ENCODE measurements around the gene AHDC1.
"Not testable (repeated sequence)": the region's sequence is repeated elsewhere in the genome, so short reads cannot be mapped to it uniquely, and the experiment has no call there.

Gene AHDC1

GRCh38 chr1:27544834-27545233 lies 59.1 kb downstream of the AHDC1 start:
- Histone ChIP-seq H3K9ac (ENCODE audit: low read depth, low read length) (no peak overlapping the region), H3K4me1 (ENCODE audit: control insufficient read depth, insufficient read depth, low read length) (peaks cover 3% of the 10 kb centered on the region), H3K27me3 (ENCODE audit: control insufficient read depth, insufficient read depth, low read length) (no peaks in the 10 kb centered on the region), H3K9me3 (ENCODE audit: control insufficient read depth, insufficient read depth, low read length) (no peaks in the 10 kb centered on the region), H3K36me3 (ENCODE audit: control insufficient read depth, insufficient read depth, low read length) (peaks cover 34% of the 10 kb centered on the region), H3K4me3 (ENCODE audit: low read depth, low read length) (no peak overlapping the region)

GRCh38 chr1:27543284-27543683 lies 60.7 kb downstream of the AHDC1 start:
- H3K4me3 ChIP-seq (ENCODE audit: low read depth, low read length) = no peak overlapping the region
- H3K9me3 ChIP-seq (ENCODE audit: control insufficient read depth, insufficient read depth, low read length) = no peaks in the 10 kb centered on the region
- peaks cover 3% of the 10 kb centered on the region for H3K4me1 ChIP-seq (ENCODE audit: control insufficient read depth, insufficient read depth, low read length)
- H3K27me3 ChIP-seq (ENCODE audit: control insufficient read depth, insufficient read depth, low read length) = no peaks in the 10 kb centered on the region
- H3K9ac ChIP-seq (ENCODE audit: low read depth, low read length) = no peak overlapping the region
- peaks cover 25% of the 10 kb centered on the region for H3K36me3 ChIP-seq (ENCODE audit: control insufficient read depth, insufficient read depth, low read length)

GRCh38 chr1:27542463-27543273 lies 61.3 kb downstream of the AHDC1 start:
- Histone ChIP-seq H3K9me3 (ENCODE audit: control insufficient read depth, insufficient read depth, low read length) (no peaks in the 10 kb centered on the region), H3K4me1 (ENCODE audit: control insufficient read depth, insufficient read depth, low read length) (peaks cover 3% of the 10 kb centered on the region), H3K9ac (ENCODE audit: low read depth, low read length) (peak overlapping the region; percentile 50), H3K27me3 (ENCODE audit: control insufficient read depth, insufficient read depth, low read length) (no peaks in the 10 kb centered on the region), H3K4me3 (ENCODE audit: low read depth, low read length) (no peak overlapping the region), H3K36me3 (ENCODE audit: control insufficient read depth, insufficient read depth, low read length) (peaks cover 19% of the 10 kb centered on the region)

- H3K36me3 ChIP-seq (ENCODE audit: control insufficient read depth, insufficient read depth, low read length) = peaks cover 8% of the 10 kb centered on the region
- H3K4me1 ChIP-seq (ENCODE audit: control insufficient read depth, insufficient read depth, low read length) = peaks cover 21% of the 10 kb centered on the region
- no peak overlapping the region for H3K9ac ChIP-seq (ENCODE audit: low read depth, low read length)
- H3K9me3 ChIP-seq (ENCODE audit: control insufficient read depth, insufficient read depth, low read length) = no peaks in the 10 kb centered on the region
- no peak overlapping the region for H3K4me3 ChIP-seq (ENCODE audit: low read depth, low read length)
- H3K27me3 ChIP-seq (ENCODE audit: control insufficient read depth, insufficient read depth, low read length) = no peaks in the 10 kb centered on the region
These were observed 63.8 kb downstream of the AHDC1 start for GRCh38 chr1:27539901-27540861.

DNA sequence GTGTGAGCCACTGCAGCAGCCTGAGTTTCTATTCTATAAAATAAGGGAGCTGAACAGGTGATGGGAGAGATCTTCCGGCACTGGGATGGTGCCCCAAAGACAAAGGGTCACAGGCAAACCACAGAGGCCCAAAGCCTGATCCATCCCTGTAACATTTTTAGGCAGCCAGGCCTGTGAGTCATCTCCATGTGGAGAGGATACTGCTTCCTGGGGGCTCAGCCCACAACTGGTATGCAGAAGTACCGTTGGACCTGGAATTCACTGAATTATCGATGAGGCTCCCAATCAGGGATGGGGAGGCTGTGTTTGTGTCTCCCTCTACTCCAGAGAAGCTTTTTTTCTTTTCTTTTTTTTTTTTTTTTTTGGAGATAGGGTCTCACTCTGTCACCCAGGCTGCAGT lies 65.2 kb downstream of the AHDC1 start:
- Histone ChIP-seq H3K4me1 (ENCODE audit: control insufficient read depth, insufficient read depth, low read length) (peaks cover 21% of the 10 kb centered on the region), H3K9ac (ENCODE audit: low read depth, low read length) (no peak overlapping the region)

GRCh38 chr1:27538305-27538676 lies 65.7 kb downstream of the AHDC1 start:
- not testable (repeated sequence) for H3K27me3 ChIP-seq (ENCODE audit: control insufficient read depth, insufficient read depth, low read length); H3K4me3 ChIP-seq (ENCODE audit: low read depth, low read length); H3K9me3 ChIP-seq (ENCODE audit: control insufficient read depth, insufficient read depth, low read length); H3K9ac ChIP-seq (ENCODE audit: low read depth, low read length); H3K36me3 ChIP-seq (ENCODE audit: control insufficient read depth, insufficient read depth, low read length)
- peaks cover 21% of the 10 kb centered on the region for H3K4me1 ChIP-seq (ENCODE audit: control insufficient read depth, insufficient read depth, low read length)

More for the DNA sequence above, 65.2 kb downstream of the AHDC1 start:
- H3K27me3 ChIP-seq (ENCODE audit: control insufficient read depth, insufficient read depth, low read length) = no peaks in the 10 kb centered on the region
- no peak overlapping the region for H3K4me3 ChIP-seq (ENCODE audit: low read depth, low read length)
- peaks cover 3% of the 10 kb centered on the region for H3K36me3 ChIP-seq (ENCODE audit: control insufficient read depth, insufficient read depth, low read length)
- no peaks in the 10 kb centered on the region for H3K9me3 ChIP-seq (ENCODE audit: control insufficient read depth, insufficient read depth, low read length)

DNA sequence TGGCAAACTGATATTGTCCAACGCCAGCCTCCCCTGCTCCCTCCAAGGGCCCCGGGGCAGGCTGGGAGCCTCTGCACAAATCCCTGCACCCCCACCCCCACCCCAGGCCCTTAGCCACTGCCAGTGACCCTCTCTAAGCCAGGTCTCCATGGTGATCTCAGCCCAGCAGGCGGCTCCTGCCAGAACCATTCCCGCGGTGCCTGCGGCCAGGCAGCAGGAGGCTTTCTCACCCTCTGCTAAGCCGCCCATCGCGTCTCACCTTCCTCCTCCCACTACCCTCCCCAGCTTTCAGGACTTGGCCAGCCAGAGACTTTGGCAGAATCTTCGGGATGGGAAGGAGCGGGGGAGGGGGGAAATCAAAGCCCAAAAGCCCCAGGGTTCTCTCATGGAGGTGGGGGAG lies 67.2 kb downstream of the AHDC1 start:
- Histone ChIP-seq H3K4me1 (ENCODE audit: control insufficient read depth, insufficient read depth, low read length) (peaks cover 21% of the 10 kb centered on the region), H3K27me3 (ENCODE audit: control insufficient read depth, insufficient read depth, low read length) (no peaks in the 10 kb centered on the region), H3K4me3 (ENCODE audit: low read depth, low read length) (no peak overlapping the region), H3K9ac (ENCODE audit: low read depth, low read length) (no peak overlapping the region), H3K36me3 (ENCODE audit: control insufficient read depth, insufficient read depth, low read length) (peaks cover 3% of the 10 kb centered on the region), H3K9me3 (ENCODE audit: control insufficient read depth, insufficient read depth, low read length) (no peaks in the 10 kb centered on the region)

DNA sequence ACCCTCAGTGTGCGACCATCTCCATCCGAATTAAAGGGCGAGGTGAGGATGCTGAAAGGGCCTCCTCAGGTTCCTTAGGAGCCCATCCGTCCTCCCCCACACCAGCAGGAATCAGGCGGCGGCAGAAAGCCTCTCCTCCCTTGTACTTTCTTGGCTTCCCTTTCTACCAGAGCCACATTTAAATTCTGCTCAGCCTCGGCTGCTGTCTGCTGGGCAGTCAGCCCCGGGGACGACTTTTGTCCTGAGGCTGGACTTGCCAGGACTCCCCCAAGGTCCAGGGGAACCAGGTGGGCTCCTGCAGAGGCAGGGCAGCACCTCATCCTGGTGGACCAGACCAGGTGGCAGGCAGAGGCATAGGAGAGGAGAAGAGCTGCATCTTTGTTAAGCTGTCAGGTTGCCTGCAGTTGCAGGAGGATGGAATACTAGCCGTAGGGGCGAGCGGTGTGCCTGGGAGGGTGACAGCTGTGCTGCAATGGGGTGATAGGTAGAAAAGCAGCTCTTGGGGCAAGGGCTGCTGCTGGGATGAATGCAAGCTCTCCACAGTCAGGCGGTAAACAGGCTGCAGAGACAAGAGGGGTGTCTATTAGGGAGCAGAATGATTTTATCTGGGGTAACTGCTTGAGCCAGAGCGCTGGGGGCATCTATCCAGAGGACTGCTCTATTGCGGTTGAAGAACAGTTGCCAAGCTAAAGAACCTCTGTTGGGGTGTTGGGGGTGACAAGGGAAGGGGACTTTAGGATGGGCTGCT lies 67.8 kb downstream of the AHDC1 start:
- Histone ChIP-seq H3K4me3 (ENCODE audit: low read depth, low read length) (no peak overlapping the region), H3K36me3 (ENCODE audit: control insufficient read depth, insufficient read depth, low read length) (peaks cover 3% of the 10 kb centered on the region), H3K4me1 (ENCODE audit: control insufficient read depth, insufficient read depth, low read length) (peaks cover 21% of the 10 kb centered on the region), H3K9ac (ENCODE audit: low read depth, low read length) (no peak overlapping the region), H3K9me3 (ENCODE audit: control insufficient read depth, insufficient read depth, low read length) (no peaks in the 10 kb centered on the region), H3K27me3 (ENCODE audit: control insufficient read depth, insufficient read depth, low read length) (no peaks in the 10 kb centered on the region)

DNA sequence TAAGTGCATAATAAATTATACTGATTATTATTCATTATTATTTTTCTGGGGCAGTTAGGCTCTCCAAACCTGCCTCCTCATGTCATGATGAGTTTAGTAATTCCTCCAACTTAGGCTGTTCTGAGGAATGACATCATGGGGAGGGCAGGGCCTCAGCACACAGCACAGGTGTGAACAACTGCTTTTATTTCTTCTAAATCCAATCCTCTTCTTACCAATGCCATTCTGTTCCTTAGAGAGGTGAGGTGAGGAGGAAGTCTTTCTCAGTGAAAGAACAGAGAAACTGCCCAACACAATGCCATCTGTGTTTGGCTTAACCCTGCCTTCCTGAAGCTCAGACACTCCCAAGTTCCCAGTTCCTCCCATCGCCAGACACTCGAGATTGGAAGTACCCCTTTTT lies 68.6 kb downstream of the AHDC1 start:
- H3K9ac ChIP-seq (ENCODE audit: low read depth, low read length) = no peak overlapping the region
- no peaks in the 10 kb centered on the region for H3K27me3 ChIP-seq (ENCODE audit: control insufficient read depth, insufficient read depth, low read length)
- H3K4me3 ChIP-seq (ENCODE audit: low read depth, low read length) = no peak overlapping the region
- H3K4me1 ChIP-seq (ENCODE audit: control insufficient read depth, insufficient read depth, low read length) = peaks cover 18% of the 10 kb centered on the region
- no peaks in the 10 kb centered on the region for H3K9me3 ChIP-seq (ENCODE audit: control insufficient read depth, insufficient read depth, low read length)
- H3K36me3 ChIP-seq (ENCODE audit: control insufficient read depth, insufficient read depth, low read length) = peaks cover 3% of the 10 kb centered on the region

- Histone ChIP-seq H3K4me1 (ENCODE audit: control insufficient read depth, insufficient read depth, low read length) (peaks cover 23% of the 10 kb centered on the region), H3K36me3 (ENCODE audit: control insufficient read depth, insufficient read depth, low read length) (peaks cover 3% of the 10 kb centered on the region), H3K9ac (ENCODE audit: low read depth, low read length) (no peak overlapping the region), H3K9me3 (ENCODE audit: control insufficient read depth, insufficient read depth, low read length) (no peaks in the 10 kb centered on the region), H3K27me3 (ENCODE audit: control insufficient read depth, insufficient read depth, low read length) (no peaks in the 10 kb centered on the region), H3K4me3 (ENCODE audit: low read depth, low read length) (no peak overlapping the region)
These were observed 71.8 kb downstream of the AHDC1 start for GRCh38 chr1:27531959-27532685.

DNA sequence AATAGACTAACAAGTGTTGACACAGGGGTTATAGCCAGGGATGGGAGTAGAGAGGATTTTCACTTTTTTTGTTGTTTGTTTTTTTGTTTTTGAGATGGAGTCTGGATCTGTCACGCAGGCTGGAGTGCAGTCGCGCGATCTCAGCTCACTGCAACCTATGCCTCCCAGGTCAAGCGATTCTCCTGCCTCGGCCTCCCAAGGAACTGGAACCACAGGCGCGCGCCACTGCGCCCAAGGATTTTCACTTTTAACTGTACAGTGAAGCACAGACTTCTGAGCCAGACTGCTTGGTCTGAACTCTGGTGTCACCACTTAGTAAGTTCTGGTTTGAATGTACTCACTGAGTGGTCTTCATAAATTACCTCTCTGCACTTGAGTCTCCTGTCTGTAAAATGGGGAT lies 73.8 kb downstream of the AHDC1 start:
- no peak overlapping the region for H3K9ac ChIP-seq (ENCODE audit: low read depth, low read length)
- H3K36me3 ChIP-seq (ENCODE audit: control insufficient read depth, insufficient read depth, low read length) = no peaks in the 10 kb centered on the region
- H3K9me3 ChIP-seq (ENCODE audit: control insufficient read depth, insufficient read depth, low read length) = no peaks in the 10 kb centered on the region
- no peak overlapping the region for H3K4me3 ChIP-seq (ENCODE audit: low read depth, low read length)
- H3K4me1 ChIP-seq (ENCODE audit: control insufficient read depth, insufficient read depth, low read length) = peaks cover 23% of the 10 kb centered on the region
- H3K27me3 ChIP-seq (ENCODE audit: control insufficient read depth, insufficient read depth, low read length) = no peaks in the 10 kb centered on the region
